ENCODE data around the gene CLIC3. TPM values are rescaled to one million over a fixed set of nuclear protein-coding genes. Genes with fewer than 3 reads are reported as not detected.

Gene CLIC3
- total RNA-seq, 2 experiments from 2014 or later = not detected

GRCh38 chr9:137012694-137013570, 16.6 kb upstream of the CLIC3 start:
- no peak overlapping the region for H3K27ac ChIP-seq (ENCODE audit: low read depth, low read length, poor library complexity, severe bottlenecking)
- intact Hi-C loops (cut with micrococcal nuclease; ENCODE audit: unreplicated experiment) = no loop called here
- H3K4me2 ChIP-seq (ENCODE audit: low read length) = no peak overlapping the region
- H3K79me2 ChIP-seq (ENCODE audit: insufficient read depth, low read depth, low read length) = no peaks in the 10 kb centered on the region
- DNase-seq (ENCODE audit: low spot score) = no peak
- no peak overlapping the region for H3K4me3 ChIP-seq (ENCODE audit: low read depth, low read length, poor library complexity, severe bottlenecking)
- ChIA-PET POLR2A (no interaction called here), CTCF (ENCODE audit: unreplicated experiment) (interaction anchor here (0.6 kb wide), 1 partner anchor 24 kb away, joined by 3 read pairs; no protein-coding TSS in a partner anchor)
- no peak for TF ChIP-seq CTCF (conservative IDR thresholded peaks at IDR 0.05; ENCODE audit: low read length)
- no peak for TF ChIP-seq EZH2phosphoT487 (IDR thresholded peaks at IDR 0.05; ENCODE audit: borderline replicate concordance, low read depth, low read length)
- no peak overlapping the region for H2AFZ ChIP-seq (ENCODE audit: low read length)
- H3K9me3 ChIP-seq (ENCODE audit: low read length) = no peaks in the 10 kb centered on the region
- no TSS peak for BruUV-seq (replicated peaks)
- H4K20me1 ChIP-seq (ENCODE audit: insufficient read depth, low read length) = no peaks in the 10 kb centered on the region
- no peaks in the 10 kb centered on the region for H3K36me3 ChIP-seq (ENCODE audit: insufficient read depth, low read length)
- peaks cover 4% of the 10 kb centered on the region for H3K4me1 ChIP-seq (ENCODE audit: insufficient read depth, low read length, poor library complexity, severe bottlenecking)
- no peaks in the 10 kb centered on the region for H3K9me2 ChIP-seq (ENCODE audit: insufficient read depth, low read length)

GRCh38 chr9:137011907-137012675, 15.7 kb upstream of the CLIC3 start:
- H3K79me2 ChIP-seq (ENCODE audit: insufficient read depth, low read depth, low read length) = no peaks in the 10 kb centered on the region
- intact Hi-C loops (cut with micrococcal nuclease; ENCODE audit: unreplicated experiment) = no loop called here
- ChIA-PET POLR2A (no interaction called here), CTCF (ENCODE audit: unreplicated experiment) (interaction anchor here (0.6 kb wide), 2 partner anchors 25 to 103 kb away, joined by 3 read pairs; no protein-coding TSS in a partner anchor)
- H3K4me1 ChIP-seq (ENCODE audit: insufficient read depth, low read length, poor library complexity, severe bottlenecking) = peaks cover 4% of the 10 kb centered on the region
- no peak overlapping the region for H2AFZ ChIP-seq (ENCODE audit: low read length)
- H3K27ac ChIP-seq (ENCODE audit: low read depth, low read length, poor library complexity, severe bottlenecking) = no peak overlapping the region
- H4K20me1 ChIP-seq (ENCODE audit: insufficient read depth, low read length) = no peaks in the 10 kb centered on the region
- H3K36me3 ChIP-seq (ENCODE audit: insufficient read depth, low read length) = no peaks in the 10 kb centered on the region
- TF ChIP-seq EZH2phosphoT487 (IDR thresholded peaks at IDR 0.05; ENCODE audit: borderline replicate concordance, low read depth, low read length) (no peak), CTCF (conservative IDR thresholded peaks at IDR 0.05; ENCODE audit: low read length) (no peak)
- H3K9me3 ChIP-seq (ENCODE audit: low read length) = no peaks in the 10 kb centered on the region
- H3K9me2 ChIP-seq (ENCODE audit: insufficient read depth, low read length) = no peaks in the 10 kb centered on the region
- H3K4me2 ChIP-seq (ENCODE audit: low read length) = no peak overlapping the region
- H3K4me3 ChIP-seq (ENCODE audit: low read depth, low read length, poor library complexity, severe bottlenecking) = no peak overlapping the region
- no TSS peak for BruUV-seq (replicated peaks)
- DNase-seq (ENCODE audit: low spot score) = no peak
